ENCODE results near the gene RMRP.

GRCh38 chr9:35675204-35675603 lies 17.4 kb upstream of the RMRP start:
- no peak for TF ChIP-seq CTCF (IDR thresholded peaks at IDR 0.05; ENCODE audit: insufficient read depth, low read length, poor library complexity, severe bottlenecking)
- no peak for TF ChIP-seq EZH2phosphoT487 (conservative IDR thresholded peaks at IDR 0.05; ENCODE audit: low read length)

All from SU-DHL-6 (cell line).